GM18508 (cell line): Measurements from ENCODE around the gene ATP9A.
"Not testable (repeated sequence)": the region's sequence is repeated elsewhere in the genome, so short reads cannot be mapped to it uniquely, and the experiment has no call there.

Experiments used
- ATAC-seq: cut with Tn5 transposase; IDR thresholded peaks from one replicate; pipeline ENCODE4 v1.9.1; 2021; ENCODE audit warnings: moderate number of reproducible peaks; ENCODE audit not compliant: insufficient read depth, unreplicated experiment

ATP9A gene

GRCh38 chr20:51700809-51701285 lies 67.3 kb downstream of the ATP9A start:
- no peak for ATAC-seq

- ATAC-seq: no peak
These were observed 69.9 kb downstream of the ATP9A start for GRCh38 chr20:51698252-51698651.

GRCh38 chr20:51697096-51697826 lies 70.9 kb downstream of the ATP9A start:
- ATAC-seq: no peak

GRCh38 chr20:51696304-51697071 lies 71.7 kb downstream of the ATP9A start:
- no peak for ATAC-seq

- ATAC-seq: no peak
These were observed 72.5 kb downstream of the ATP9A start for GRCh38 chr20:51695574-51696303.

GRCh38 chr20:51692806-51693400 lies 75.3 kb downstream of the ATP9A start:
- no peak for ATAC-seq

GRCh38 chr20:51691703-51692102 lies 76.5 kb downstream of the ATP9A start:
- ATAC-seq: no peak

GRCh38 chr20:51688600-51689244 lies 79.5 kb downstream of the ATP9A start:
- ATAC-seq: no peak

- no peak for ATAC-seq
These were observed 80.6 kb downstream of the ATP9A start for GRCh38 chr20:51687630-51688029.

- no peak for ATAC-seq
These were observed 81.1 kb downstream of the ATP9A start for GRCh38 chr20:51687108-51687507.

- ATAC-seq: not testable (repeated sequence)
These were observed 82.7 kb downstream of the ATP9A start for GRCh38 chr20:51685494-51685893.

- ATAC-seq: no peak
These were observed 88.0 kb downstream of the ATP9A start for GRCh38 chr20:51680067-51680749.

- ATAC-seq: no peak
These were observed 88.8 kb downstream of the ATP9A start for GRCh38 chr20:51679254-51679921.

GRCh38 chr20:51678026-51678697 lies 90.0 kb downstream of the ATP9A start:
- ATAC-seq: no peak

GRCh38 chr20:51668947-51669346 lies 99.2 kb downstream of the ATP9A start:
- no peak for ATAC-seq

GRCh38 chr20:51668515-51668914 lies 99.7 kb downstream of the ATP9A start:
- no peak for ATAC-seq

- ATAC-seq: no peak
These were observed 100.7 kb downstream of the ATP9A start for GRCh38 chr20:51667491-51667890.

- ATAC-seq: no peak
These were observed 101.2 kb downstream of the ATP9A start for GRCh38 chr20:51667002-51667408.
